Inferior parietal cortex (tissue), 1 donor: Measurements from ENCODE around the gene PREP.
"Not testable (repeated sequence)": the region's sequence is repeated elsewhere in the genome, so short reads cannot be mapped to it uniquely, and the experiment has no call there.

Experiments
- DNase-seq: peaks from one replicate; pipeline ENCODE4 v3.0.0-alpha.2; 2016; ENCODE audit errors: extremely low spot score

Gene PREP

GRCh38 chr6:105270511-105270910 is 132.4 kb downstream of the PREP start:
- DNase-seq = no peak

- no peak for DNase-seq
Measured at GRCh38 chr6:105269390-105269789, 133.5 kb downstream of the PREP start.

GRCh38 chr6:105263685-105264610 is 138.9 kb downstream of the PREP start:
- DNase-seq = no peak

GRCh38 chr6:105259913-105260889 is 142.7 kb downstream of the PREP start:
- no peak for DNase-seq

GRCh38 chr6:105258816-105259215 is 144.1 kb downstream of the PREP start:
- no peak for DNase-seq

GRCh38 chr6:105257340-105257739 is 145.5 kb downstream of the PREP start:
- DNase-seq = no peak

- DNase-seq = no peak
Measured at GRCh38 chr6:105256619-105257018, 146.3 kb downstream of the PREP start.

- DNase-seq = no peak
Measured at GRCh38 chr6:105253787-105254186, 149.1 kb downstream of the PREP start.

- DNase-seq = no peak
Measured at GRCh38 chr6:105251689-105252088, 151.2 kb downstream of the PREP start.

GRCh38 chr6:105250533-105250932 is 152.3 kb downstream of the PREP start:
- no peak for DNase-seq

- DNase-seq = no peak
Measured at GRCh38 chr6:105243487-105243886, 159.4 kb downstream of the PREP start.

GRCh38 chr6:105235155-105235554 is 167.7 kb downstream of the PREP start:
- DNase-seq = no peak

- not testable (repeated sequence) for DNase-seq
Measured at GRCh38 chr6:105231771-105232170, 171.1 kb downstream of the PREP start.
